Endothelial cell of umbilical vein (primary cell): ENCODE data around the gene TOR1B. TPM values are rescaled to one million over a fixed set of nuclear protein-coding genes. Genes with fewer than 3 reads are reported as not detected.

Source experiments
- BruUV-seq: library from RNA; stranded (reverse); fragments of 400-500 nt; replicated peaks from 2 replicates; lab custom pipeline; 2021; lab: Mats Ljungman, UMichigan
- CTCF ChIA-PET: fragments of 300-600, 350-600 bp; sonication (Branson Sonifier 250); formaldehyde crosslinking; loops from one replicate; lab custom pipeline; 2021; ENCODE audit warnings: antibody characterized with exemption, inconsistent platforms; lab: Charles Lee
- POLR2A ChIA-PET: fragments of 300-600, 350-600 bp; sonication (Branson Sonifier 250); formaldehyde crosslinking; loops from one replicate; lab custom pipeline; 2021; ENCODE audit warnings: antibody characterized with exemption, inconsistent platforms; lab: Charles Lee
- DNase-seq: peaks from one replicate; pipeline ENCODE4 v3.0.0-alpha.2; 2011; ENCODE audit warnings: low read depth, low spot score
- FAIRE-seq: peaks from 2 replicates; lab custom pipeline; 2011; peaks lifted over from hg19 to GRCh38; lab: Jason Lieb, UNC
- H2AFZ ChIP-seq: 2 replicates; pipeline ENCODE4 v1.6.0; 2012; ENCODE audit warnings: low read depth, low read length, control low read depth, inconsistent platforms
- H3K27ac ChIP-seq: 2 replicates; pipeline ENCODE4 v1.5.1; 2011; ENCODE audit warnings: low read depth, mild to moderate bottlenecking, control low read depth, low read length, moderate library complexity; ENCODE audit not compliant: insufficient read depth
- H3K27me3 ChIP-seq, 2 experiments: 2 replicates each; pipeline versions ENCODE4 v1.6.0 to v1.6.1; 2011; ENCODE audit warnings: low read length in 2 of 2, mixed read lengths in 1 of 2; ENCODE audit not compliant: control insufficient read depth in 2 of 2, insufficient read depth in 2 of 2
- H3K36me3 ChIP-seq, 2 experiments: 2 replicates in 1 of 2; 3 replicates in 1 of 2; pipeline ENCODE4 v1.5.1; 2011; ENCODE audit warnings: low read length in 2 of 2, mild to moderate bottlenecking in 1 of 2, moderate library complexity in 1 of 2; ENCODE audit not compliant: control insufficient read depth in 2 of 2, insufficient read depth in 2 of 2; ENCODE audit errors: extremely low read depth in 1 of 2
- H3K4me1 ChIP-seq: 3 replicates; pipeline ENCODE4 v1.5.1; 2011; ENCODE audit warnings: mild to moderate bottlenecking, low read length; ENCODE audit not compliant: control insufficient read depth, insufficient read depth; ENCODE audit errors: extremely low read depth
- H3K4me2 ChIP-seq: 2 replicates; pipeline ENCODE4 v1.6.1; 2011; ENCODE audit warnings: low read length, control low read depth, mixed read lengths; ENCODE audit not compliant: insufficient read depth
- H3K4me3 ChIP-seq, 3 experiments: fragments of 200-600 bp in 1 of 3; sonication (generic), shearing (Covaris generic) in 1 of 3; replicated peaks in 1 of 3; 2 replicates each; pipeline ENCODE4 v1.5.1; 2011 to 2016; ENCODE audit warnings: control low read depth in 3 of 3, low read length in 3 of 3, mild to moderate bottlenecking in 2 of 3, inconsistent platforms in 1 of 3, low read depth in 1 of 3, moderate library complexity in 1 of 3; ENCODE audit not compliant: insufficient read depth in 1 of 3
- H3K79me2 ChIP-seq: 2 replicates; pipeline ENCODE4 v1.6.0; 2012; ENCODE audit warnings: low read length, inconsistent platforms; ENCODE audit not compliant: control insufficient read depth, insufficient read depth
- H3K9ac ChIP-seq: replicated peaks from 2 replicates; pipeline ENCODE3; 2011; ENCODE audit warnings: low read length, control low read depth; ENCODE audit not compliant: insufficient read depth; ENCODE audit errors: extremely low read depth
- H3K9me1 ChIP-seq: replicated peaks from 3 replicates; pipeline ENCODE4 v1.6.0; 2011; ENCODE audit warnings: mild to moderate bottlenecking, low read length; ENCODE audit not compliant: control insufficient read depth, insufficient read depth; ENCODE audit errors: extremely low read depth
- H3K9me3 ChIP-seq: replicated peaks from 2 replicates; pipeline ENCODE4 v1.5.1; 2012; ENCODE audit warnings: low read length, inconsistent platforms; ENCODE audit not compliant: control insufficient read depth, insufficient read depth
- H4K20me1 ChIP-seq: replicated peaks from 2 replicates; pipeline ENCODE3; 2011; ENCODE audit warnings: mild to moderate bottlenecking, low read length; ENCODE audit not compliant: control insufficient read depth, insufficient read depth; ENCODE audit errors: extremely low read depth
- CTCF ChIP-seq, 2 donors: IDR thresholded peaks; 1 replicate in 1 of 2; 2 replicates in 1 of 2; pipeline ENCODE4 v1.5.1; 2011; ENCODE audit warnings: low read length in 2 of 2, mild to moderate bottlenecking in 2 of 2, moderate library complexity in 2 of 2, control low read depth in 1 of 2, inconsistent platforms in 1 of 2, low read depth in 1 of 2; ENCODE audit not compliant: insufficient read depth in 1 of 2; ENCODE audit errors: extremely low read depth in 1 of 2
- EZH2 ChIP-seq: IDR thresholded peaks from 2 replicates; pipeline ENCODE4 v1.6.1; 2012; ENCODE audit warnings: borderline replicate concordance, low read depth, mild to moderate bottlenecking, moderate library complexity, low read length, inconsistent platforms; ENCODE audit not compliant: severe bottlenecking
- FOS ChIP-seq: IDR thresholded peaks from 2 replicates; pipeline ENCODE4 v1.6.1; 2011; ENCODE audit warnings: mild to moderate bottlenecking, low read length, moderate library complexity, borderline replicate concordance; ENCODE audit not compliant: insufficient read depth
- GATA2 ChIP-seq: IDR thresholded peaks from 2 replicates; pipeline ENCODE4 v1.7.0; 2011; ENCODE audit warnings: low read depth, mild to moderate bottlenecking, moderate library complexity, mixed read lengths, low read length; ENCODE audit not compliant: insufficient read length, insufficient read depth
- JUN ChIP-seq: IDR thresholded peaks from 2 replicates; pipeline ENCODE4 v1.6.1; 2011; ENCODE audit warnings: borderline replicate concordance, low read depth; ENCODE audit not compliant: insufficient read length, insufficient read depth
- MAX ChIP-seq: IDR thresholded peaks from 2 replicates; pipeline ENCODE4 v1.6.1; 2011; ENCODE audit not compliant: insufficient read depth, insufficient read length
- MYC ChIP-seq: IDR thresholded peaks from one replicate; pipeline ENCODE4 v1.6.1; 2011; ENCODE audit warnings: mild to moderate bottlenecking, low read depth, low read length
- POLR2A ChIP-seq: IDR thresholded peaks from 2 replicates; pipeline ENCODE4 v1.6.1; 2012; ENCODE audit warnings: low read depth, mild to moderate bottlenecking, control low read depth, low read length
- POLR2AphosphoS5 ChIP-seq: IDR thresholded peaks from 2 replicates; pipeline ENCODE4 v1.6.1; 2012; ENCODE audit warnings: low read depth, mild to moderate bottlenecking, control low read depth, low read length, moderate library complexity; ENCODE audit not compliant: insufficient read depth
- dilution Hi-C: fragments of 300-500 bp; cut with MboI; formaldehyde crosslinking; loops from one replicate; pipeline ENCODE4 v1.15.0; 2019; ENCODE audit warnings: low sequenced_read_pairs; ENCODE audit not compliant: extremely low pct_ligation_motif_present
- intact Hi-C: fragments of 100-400 bp; cut with micrococcal nuclease; formaldehyde crosslinking; loops from one replicate; pipeline ENCODE4 v1.10.0; 2022
- polyA plus RNA-seq, 4 experiments: library from polyadenylated mRNA; depleted of rRNA in 3 of 4; stranded (reverse) in 3 of 4; unstranded in 1 of 4; fragments of >200 nt; gene quantifications; 2 replicates each; pipeline versions ENCODE4 v1.2.1 to v1.2.3, GENCODE V29; 2011 to 2012; ENCODE audit warnings: missing spikeins in 1 of 4
- total RNA-seq: library from RNA; stranded (reverse); gene quantifications from 2 replicates; pipeline ENCODE4 v1.2.3, GENCODE V29; 2021

The TOR1B gene
- total and polyA plus RNA-seq, 2 donors (not counting 3 experiments of a cell fraction or from before 2014, with no cell fraction given), result 27.0 to 29.5 TPM

- H3K36me3 ChIP-seq, result peaks cover 10 to 29% of the 10 kb centered on the region in 2 experiments
- DNase-seq, result peak; percentile 13
Measured at GRCh38 chr9:129822898-129823541, 20.0 kb downstream of the TOR1B start.

More at GRCh38 chr9:129822898-129823541, 20.0 kb downstream of the TOR1B start:
- peaks cover 7% of the 10 kb centered on the region for H3K4me1 ChIP-seq
- peak overlapping the region; percentile 10 for H2AFZ ChIP-seq
- intact Hi-C loops, result no loop called here
- no peaks in the 10 kb centered on the region for H3K27me3 ChIP-seq
- no peaks in the 10 kb centered on the region for H3K9me3 ChIP-seq
- FAIRE-seq, result peak; percentile 78
- peak overlapping the region; percentile 22 to 74 (median 26) for H3K4me3 ChIP-seq
- H3K9ac ChIP-seq, result peak overlapping the region; percentile 49
- no peak overlapping the region for H3K27ac ChIP-seq
- ChIA-PET POLR2A (no interaction called here), CTCF (no interaction called here)
- no peak for TF ChIP-seq MYC
- TF ChIP-seq FOS, result no peak
- no peak for TF ChIP-seq MAX
- TF ChIP-seq JUN, result no peak
- no peak for TF ChIP-seq EZH2
- TF ChIP-seq POLR2A, result no peak
- no peak for TF ChIP-seq GATA2
- TF ChIP-seq CTCF (IDR thresholded peaks at IDR 0.05; ENCODE audit: extremely low read depth in 1 of 2, insufficient read depth in 1 of 2, low read depth in 1 of 2, low read length in 2 of 2), result no peak
- TF ChIP-seq POLR2AphosphoS5, result no peak
- H3K4me2 ChIP-seq, result peak overlapping the region; percentile 60
- no peaks in the 10 kb centered on the region for H3K9me1 ChIP-seq
- H4K20me1 ChIP-seq, result no peaks in the 10 kb centered on the region
- no TSS peak for BruUV-seq
- dilution Hi-C loops, result no loop called here
- H3K79me2 ChIP-seq, result peaks cover 16% of the 10 kb centered on the region
